B cell (primary cell): ENCODE data around the gene NEU2. TPM values are rescaled to one million over a fixed set of nuclear protein-coding genes. Genes with fewer than 3 reads are reported as not detected.

Source experiments
- ATAC-seq: fragments of 200-7000 bp; cut with Tn5 transposase; one replicate; pipeline ENCODE4 v1.10.0; 2021; ENCODE audit warnings: low read depth, mild to moderate bottlenecking, moderate number of reproducible peaks, moderate library complexity
- CTCF ChIA-PET: fragments of 350-600 bp; sonication (Branson Sonifier 250); formaldehyde crosslinking; loops from one replicate; lab custom pipeline; 2021; ENCODE audit warnings: antibody characterized with exemption, inconsistent platforms; lab: Charles Lee
- POLR2A ChIA-PET: fragments of 350-600 bp; sonication (Branson Sonifier 250); formaldehyde crosslinking; loops from one replicate; lab custom pipeline; 2021; ENCODE audit warnings: antibody characterized with exemption; lab: Charles Lee
- DNase-seq: peaks from one replicate; pipeline ENCODE4 v3.0.0; 2013
- H2AFZ ChIP-seq: 2 replicates; pipeline ENCODE4 v1.6.1; 2012; ENCODE audit warnings: mild to moderate bottlenecking, low read depth, low read length; ENCODE audit not compliant: insufficient read depth, poor library complexity, severe bottlenecking
- H3K27ac ChIP-seq, 2 donors: 1 replicate in 1 of 2; 2 replicates in 1 of 2; pipeline ENCODE4 v1.5.1; 2012 to 2013; ENCODE audit warnings: low read length in 2 of 2, mild to moderate bottlenecking in 2 of 2, moderate library complexity in 1 of 2
- H3K27me3 ChIP-seq, 4 experiments: fragments of 200-600 bp in 1 of 4; sonication (generic) in 1 of 4; replicated peaks in 1 of 4; 1 replicate in 2 of 4; 2 replicates in 2 of 4; pipeline versions ENCODE4 v1.6.1 to v1.7.0; 2013 to 2016; ENCODE audit warnings: low read length in 3 of 4, mild to moderate bottlenecking in 2 of 4, mixed read lengths in 1 of 4, moderate library complexity in 1 of 4; ENCODE audit not compliant: insufficient read depth in 4 of 4, control insufficient read depth in 3 of 4; ENCODE audit errors: control extremely low read depth in 1 of 4
- H3K36me3 ChIP-seq, 2 experiments: replicated peaks in 1 of 2; 1 replicate in 1 of 2; 2 replicates in 1 of 2; pipeline versions ENCODE4 v1.6.1 to v1.7.1; 2013; ENCODE audit warnings: low read length in 1 of 2; ENCODE audit not compliant: insufficient read depth in 2 of 2, control insufficient read depth in 1 of 2; ENCODE audit errors: control extremely low read depth in 1 of 2, extremely low read depth in 1 of 2
- H3K4me1 ChIP-seq, 2 donors: fragments of 200-600 bp in 1 of 2; sonication (generic) in 1 of 2; 1 replicate in 1 of 2; 2 replicates in 1 of 2; pipeline versions ENCODE4 v1.5.1 to v1.6.1; 2013 to 2017; ENCODE audit warnings: low read length in 2 of 2; ENCODE audit not compliant: control insufficient read depth in 2 of 2, insufficient read depth in 2 of 2
- H3K4me2 ChIP-seq: replicated peaks from 2 replicates; pipeline ENCODE3; 2012; ENCODE audit warnings: mild to moderate bottlenecking, low read depth, low read length; ENCODE audit not compliant: poor library complexity, severe bottlenecking
- H3K4me3 ChIP-seq, 5 experiments: fragments of 200-600 bp in 1 of 5; sonication (generic) in 1 of 5; 1 replicate in 3 of 5; 2 replicates in 2 of 5; pipeline versions ENCODE4 v1.5.1 to v1.7.0; 2011 to 2016; ENCODE audit warnings: low read length in 4 of 5, mild to moderate bottlenecking in 4 of 5, low read depth in 2 of 5, control low read depth in 1 of 5, moderate library complexity in 1 of 5; ENCODE audit not compliant: insufficient read depth in 1 of 5; ENCODE audit errors: control extremely low read depth in 1 of 5, extremely low read depth in 1 of 5
- H3K79me2 ChIP-seq: fragments of 200-600 bp; sonication (generic); one replicate; pipeline ENCODE4 v1.6.0; 2016; ENCODE audit warnings: low read length; ENCODE audit not compliant: control insufficient read depth, insufficient read depth
- H3K9ac ChIP-seq: fragments of 200-600 bp; sonication (generic); 2 replicates; pipeline ENCODE4 v1.6.1; 2017; ENCODE audit warnings: mild to moderate bottlenecking, low read length, moderate library complexity
- H3K9me3 ChIP-seq, 3 donors: one replicate each; pipeline versions ENCODE4 v1.6.1 to v1.7.1; 2013; ENCODE audit warnings: low read length in 2 of 3; ENCODE audit not compliant: control insufficient read depth in 2 of 3, insufficient read depth in 1 of 3; ENCODE audit errors: control extremely low read depth in 1 of 3
- H4K20me1 ChIP-seq: 2 replicates; pipeline ENCODE4 v1.6.0; 2012; ENCODE audit warnings: mild to moderate bottlenecking, low read length; ENCODE audit not compliant: insufficient read depth, control insufficient read depth, poor library complexity, severe bottlenecking
- H3K27ac Mint-ChIP-seq: one replicate; pipeline ENCODE4 v1.8.0; 2021; ENCODE audit warnings: mixed read lengths
- H3K27me3 Mint-ChIP-seq: one replicate; pipeline ENCODE4 v1.8.0; 2021; ENCODE audit warnings: mixed read lengths
- H3K4me1 Mint-ChIP-seq: one replicate; pipeline ENCODE4 v1.8.0; 2021; ENCODE audit warnings: mixed read lengths
- H3K4me3 Mint-ChIP-seq: one replicate; pipeline ENCODE4 v1.8.0; 2021; ENCODE audit warnings: mixed read lengths
- H3K9me3 Mint-ChIP-seq: one replicate; pipeline ENCODE4 v1.8.0; 2022; ENCODE audit warnings: mixed read lengths; ENCODE audit not compliant: insufficient read depth
- EZH2 ChIP-seq: IDR thresholded peaks from 2 replicates; pipeline ENCODE4 v1.6.1; 2012; ENCODE audit warnings: borderline replicate concordance, low read depth, mild to moderate bottlenecking, moderate library complexity, low read length; ENCODE audit not compliant: insufficient read depth, poor library complexity, severe bottlenecking
- WGBS: methylation state at CpG from one replicate; pipeline ENCODE4 v1.1.5; 2013; ENCODE audit warnings: missing lambda C conversion rate; ENCODE audit not compliant: insufficient coverage; 5-methylcytosine and 5-hydroxymethylcytosine counted together
- intact Hi-C: fragments of 100-400 bp; cut with micrococcal nuclease; formaldehyde crosslinking; loops from one replicate; pipeline ENCODE4 v1.10.0; 2022
- polyA plus RNA-seq: library from polyadenylated mRNA; depleted of rRNA; stranded (reverse); fragments of >200 nt; gene quantifications from 2 replicates; pipeline ENCODE4 v1.2.3, GENCODE V29; 2012
- total RNA-seq, 2 donors: library from RNA; stranded (reverse); fragments of 120-200 nt in 1 of 2; gene quantifications; 1 replicate in 1 of 2; 2 replicates in 1 of 2; pipeline versions ENCODE4 v1.2.3 to v1.2.4, GENCODE V29; 2013 to 2022
- TF ChIP-seq, protein P1 (sequence below): fragments of 200-600 bp; IDR thresholded peaks from one replicate; pipeline ENCODE4 v1.8.0; 2022; ENCODE audit warnings: antibody characterized with exemption, mild to moderate bottlenecking

Gene NEU2
- total and polyA plus RNA-seq, 2 donors (not counting 1 experiment from before 2014, with no cell fraction given), result not detected

DNA sequence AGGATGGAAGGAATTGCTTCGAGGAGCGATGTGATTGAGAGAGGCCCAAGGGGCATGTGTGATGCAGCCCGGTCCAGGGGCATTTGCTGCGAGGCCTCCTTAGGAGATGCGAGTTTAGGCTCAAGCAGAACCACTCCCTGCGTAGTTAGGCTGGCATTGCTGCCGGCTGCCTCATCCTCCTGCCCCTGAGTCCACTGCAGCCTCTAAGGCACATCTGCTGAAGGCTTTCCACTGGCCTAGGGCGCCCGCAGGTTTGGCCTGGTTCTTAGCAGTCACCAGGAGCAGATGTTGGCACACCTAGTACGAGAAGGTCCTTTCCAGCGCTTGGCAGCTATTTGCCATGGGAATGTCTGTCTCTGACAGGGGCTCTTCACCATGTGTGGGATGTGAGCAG, 48.4 kb downstream of the NEU2 start:
- CTCF ChIA-PET, result interaction anchor here (0.8 to 7.9 kb wide), 5 partner anchors 8 to 170 kb away, joined by 3 to 70 read pairs (median 8); partner anchors contain the start of genes ATG16L1 and INPP5D
- Histone ChIP-seq H3K9me3 (no peaks in the 10 kb centered on the region), H3K79me2 (peaks cover 96% of the 10 kb centered on the region), H2AFZ (no peak overlapping the region), H3K9ac (peak overlapping the region; percentile 9), H3K4me3 (peak overlapping the region in 3 of 5 experiments; percentile 8 to 48 (median 10)), H4K20me1 (peaks cover 5% of the 10 kb centered on the region), H3K36me3 (peaks cover 0 to 71% of the 10 kb centered on the region in 2 experiments), H3K27ac (peak overlapping the region; percentile 88), H3K4me1 (peaks cover 96 to 100% of the 10 kb centered on the region in 2 donors), H3K27me3 (no peaks in the 10 kb centered on the region), H3K4me2 (peak overlapping the region; percentile 72)
- Mint-ChIP-seq H3K4me3 (peak overlapping the region; percentile 78), H3K4me1 (peaks cover 89% of the 10 kb centered on the region), H3K27me3 (no peaks in the 10 kb centered on the region), H3K27ac (peak overlapping the region; percentile 94), H3K9me3 (no peaks in the 10 kb centered on the region)
- ATAC-seq, result no peak
- no peak for DNase-seq
- POLR2A ChIA-PET, result interaction anchor here (0.9 to 8.4 kb wide), 5 partner anchors 12 to 24 kb away, joined by 3 to 112 read pairs (median 20); partner anchors contain the start of gene INPP5D
- intact Hi-C loops, result loop anchor here (5.0 kb wide), 1 partner anchor 41 kb away; no protein-coding TSS in a partner anchor
- TF ChIP-seq, protein P1, sequence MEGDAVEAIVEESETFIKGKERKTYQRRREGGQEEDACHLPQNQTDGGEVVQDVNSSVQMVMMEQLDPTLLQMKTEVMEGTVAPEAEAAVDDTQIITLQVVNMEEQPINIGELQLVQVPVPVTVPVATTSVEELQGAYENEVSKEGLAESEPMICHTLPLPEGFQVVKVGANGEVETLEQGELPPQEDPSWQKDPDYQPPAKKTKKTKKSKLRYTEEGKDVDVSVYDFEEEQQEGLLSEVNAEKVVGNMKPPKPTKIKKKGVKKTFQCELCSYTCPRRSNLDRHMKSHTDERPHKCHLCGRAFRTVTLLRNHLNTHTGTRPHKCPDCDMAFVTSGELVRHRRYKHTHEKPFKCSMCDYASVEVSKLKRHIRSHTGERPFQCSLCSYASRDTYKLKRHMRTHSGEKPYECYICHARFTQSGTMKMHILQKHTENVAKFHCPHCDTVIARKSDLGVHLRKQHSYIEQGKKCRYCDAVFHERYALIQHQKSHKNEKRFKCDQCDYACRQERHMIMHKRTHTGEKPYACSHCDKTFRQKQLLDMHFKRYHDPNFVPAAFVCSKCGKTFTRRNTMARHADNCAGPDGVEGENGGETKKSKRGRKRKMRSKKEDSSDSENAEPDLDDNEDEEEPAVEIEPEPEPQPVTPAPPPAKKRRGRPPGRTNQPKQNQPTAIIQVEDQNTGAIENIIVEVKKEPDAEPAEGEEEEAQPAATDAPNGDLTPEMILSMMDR, result no peak
- no peak for TF ChIP-seq EZH2
- WGBS, result 85% methylated on average over 11 of the region's 11 CpGs

DNA sequence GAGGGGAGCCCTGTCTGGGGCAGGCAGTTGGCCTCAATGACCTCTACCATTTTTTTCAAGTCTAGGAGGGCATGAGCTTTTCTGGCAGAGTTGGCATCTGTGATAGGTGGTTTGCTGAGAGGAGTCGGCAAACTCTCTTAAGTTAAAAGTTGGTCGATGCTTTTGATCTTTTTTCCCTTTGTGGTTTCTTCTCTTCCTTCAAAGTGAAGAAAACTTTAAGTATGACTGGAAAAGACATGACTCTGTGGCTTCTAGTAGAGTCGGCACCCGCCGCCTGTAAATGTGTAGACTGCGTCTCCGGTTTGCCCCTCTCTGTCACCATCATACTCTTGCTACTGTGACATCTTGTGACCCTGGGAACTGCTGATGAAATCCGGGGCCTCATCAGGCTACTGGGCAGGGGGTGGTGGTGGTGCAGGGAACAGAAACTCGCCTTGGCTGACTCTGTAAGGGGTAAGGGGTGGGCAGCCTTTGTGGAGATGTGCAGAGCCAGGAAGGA, 48.8 kb downstream of the NEU2 start:
- Histone ChIP-seq H3K9ac (peak overlapping the region; percentile 38), H2AFZ (no peak overlapping the region), H3K27me3 (no peaks in the 10 kb centered on the region), H3K4me1 (peaks cover 96 to 100% of the 10 kb centered on the region in 2 donors), H4K20me1 (peaks cover 5% of the 10 kb centered on the region), H3K36me3 (peaks cover 0 to 73% of the 10 kb centered on the region in 2 experiments), H3K27ac (peak overlapping the region; percentile 88), H3K4me3 (peak overlapping the region in 3 of 5 experiments; percentile 10 to 48 (median 21)), H3K4me2 (peak overlapping the region; percentile 72), H3K79me2 (peaks cover 97% of the 10 kb centered on the region), H3K9me3 (no peaks in the 10 kb centered on the region)
- ChIA-PET POLR2A (interaction anchor here (1.2 to 8.4 kb wide), 7 partner anchors 11 to 43 kb away, joined by 3 to 112 read pairs (median 20); partner anchors contain the start of gene INPP5D), CTCF (interaction anchor here (0.8 to 7.9 kb wide), 5 partner anchors 8 to 170 kb away, joined by 3 to 70 read pairs (median 8); partner anchors contain the start of genes ATG16L1 and INPP5D)
- peak overlapping the region; percentile 78 for H3K4me3 Mint-ChIP-seq
- intact Hi-C loops, result loop anchor here (5.0 kb wide), 1 partner anchor 41 kb away; no protein-coding TSS in a partner anchor
- H3K9me3 Mint-ChIP-seq, result no peaks in the 10 kb centered on the region
- H3K4me1 Mint-ChIP-seq, result peaks cover 94% of the 10 kb centered on the region
- ATAC-seq (peak; percentile 7), DNase-seq (peak; percentile 58)
- peak overlapping the region; percentile 94 for H3K27ac Mint-ChIP-seq
- WGBS, result 3% methylated on average over 7 of the region's 9 CpGs
- TF ChIP-seq EZH2, result no peak
- TF ChIP-seq, protein P1, result no peak
- H3K27me3 Mint-ChIP-seq, result no peaks in the 10 kb centered on the region
